Type B pancreatic cell (in vitro differentiated cells): ENCODE data around the gene SMG6. TPM values are rescaled to one million over a fixed set of nuclear protein-coding genes. Genes with fewer than 3 reads are reported as not detected.
"Not testable (repeated sequence)": the region's sequence is repeated elsewhere in the genome, so short reads cannot be mapped to it uniquely, and the experiment has no call there.

Experiments
- DNase-seq: peaks from one replicate; pipeline ENCODE4 v3.0.0; 2021; ENCODE audit warnings: mixed read lengths; ENCODE audit not compliant: unreplicated experiment; ENCODE audit errors: extremely low spot score
- H3K27ac Mint-ChIP-seq: 2 replicates; pipeline ENCODE4 v1.8.0; 2021; ENCODE audit warnings: mild to moderate bottlenecking, mixed read lengths
- H3K27me3 Mint-ChIP-seq: 2 replicates; pipeline ENCODE4 v1.8.0; 2021; ENCODE audit warnings: mixed read lengths
- H3K36me3 Mint-ChIP-seq: 2 replicates; pipeline ENCODE4 v1.8.0; 2021; ENCODE audit warnings: mixed read lengths
- H3K4me1 Mint-ChIP-seq: one replicate; pipeline ENCODE4 v1.8.0; 2021; ENCODE audit warnings: mixed read lengths; ENCODE audit not compliant: unreplicated experiment
- H3K4me3 Mint-ChIP-seq: 2 replicates; pipeline ENCODE4 v1.8.0; 2021; ENCODE audit warnings: mild to moderate bottlenecking, mixed read lengths
- H3K9me3 Mint-ChIP-seq: 2 replicates; pipeline ENCODE4 v1.8.0; 2021; ENCODE audit warnings: mixed read lengths
- total RNA-seq: library from RNA; stranded (reverse); gene quantifications from 2 replicates; pipeline ENCODE4 v1.2.1, GENCODE V29; 2021; ENCODE audit warnings: low replicate concordance
- TF ChIP-seq, protein P1 (sequence below): fragments of 200-600 bp; sonication (generic); conservative IDR thresholded peaks from 2 replicates; pipeline ENCODE4 v1.5.0; 2021; ENCODE audit warnings: antibody characterized with exemption, mild to moderate bottlenecking

The SMG6 gene
- total RNA-seq, 1 donor from 2014 or later = 39.0 TPM

DNA sequence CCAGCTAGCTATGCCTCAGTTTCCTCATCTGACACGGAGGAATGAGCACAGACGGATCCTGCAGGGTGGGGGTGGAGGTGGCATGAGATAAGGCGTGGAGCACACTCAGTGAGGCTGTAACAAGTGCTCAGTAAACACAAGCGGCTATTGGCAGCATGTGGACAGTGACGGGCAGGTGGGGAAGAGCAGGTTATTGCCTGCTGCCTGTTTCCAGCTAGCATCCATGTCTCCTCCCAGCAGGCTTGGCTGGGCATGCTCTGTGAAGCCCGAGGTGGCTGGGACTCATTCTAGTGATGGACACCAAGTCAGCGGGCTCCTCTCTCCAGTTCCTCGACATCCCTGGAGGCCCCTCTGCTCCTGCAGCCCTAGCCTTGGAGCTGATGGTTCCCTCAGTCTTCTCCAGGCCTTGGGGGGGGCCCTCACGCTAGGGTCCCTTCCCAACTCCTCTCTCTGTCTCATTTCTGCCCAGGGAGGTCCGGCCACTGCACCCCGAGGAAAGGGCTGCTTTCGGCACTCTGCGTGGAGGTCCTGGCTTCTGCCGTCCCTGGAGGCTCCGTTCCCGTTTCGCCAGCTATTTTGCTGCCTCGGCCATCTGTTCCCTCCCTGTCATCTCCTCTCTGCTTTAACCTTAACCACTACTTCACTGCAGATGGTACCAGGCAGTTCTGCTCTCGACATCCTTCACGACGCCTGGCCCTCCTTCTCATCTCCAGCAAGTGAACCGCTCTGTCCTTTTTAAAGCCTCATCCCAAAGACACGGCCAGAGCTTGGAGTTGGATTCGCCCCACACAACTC, 284.7 kb downstream of the SMG6 start:
- DNase-seq = no peak
- no peaks in the 10 kb centered on the region for H3K36me3 Mint-ChIP-seq
- no peak overlapping the region for H3K4me3 Mint-ChIP-seq
- no peak overlapping the region for H3K27ac Mint-ChIP-seq
- peaks cover 57% of the 10 kb centered on the region for H3K27me3 Mint-ChIP-seq
- H3K4me1 Mint-ChIP-seq = peaks cover 23% of the 10 kb centered on the region
- H3K9me3 Mint-ChIP-seq = no peaks in the 10 kb centered on the region
- TF ChIP-seq, protein P1, sequence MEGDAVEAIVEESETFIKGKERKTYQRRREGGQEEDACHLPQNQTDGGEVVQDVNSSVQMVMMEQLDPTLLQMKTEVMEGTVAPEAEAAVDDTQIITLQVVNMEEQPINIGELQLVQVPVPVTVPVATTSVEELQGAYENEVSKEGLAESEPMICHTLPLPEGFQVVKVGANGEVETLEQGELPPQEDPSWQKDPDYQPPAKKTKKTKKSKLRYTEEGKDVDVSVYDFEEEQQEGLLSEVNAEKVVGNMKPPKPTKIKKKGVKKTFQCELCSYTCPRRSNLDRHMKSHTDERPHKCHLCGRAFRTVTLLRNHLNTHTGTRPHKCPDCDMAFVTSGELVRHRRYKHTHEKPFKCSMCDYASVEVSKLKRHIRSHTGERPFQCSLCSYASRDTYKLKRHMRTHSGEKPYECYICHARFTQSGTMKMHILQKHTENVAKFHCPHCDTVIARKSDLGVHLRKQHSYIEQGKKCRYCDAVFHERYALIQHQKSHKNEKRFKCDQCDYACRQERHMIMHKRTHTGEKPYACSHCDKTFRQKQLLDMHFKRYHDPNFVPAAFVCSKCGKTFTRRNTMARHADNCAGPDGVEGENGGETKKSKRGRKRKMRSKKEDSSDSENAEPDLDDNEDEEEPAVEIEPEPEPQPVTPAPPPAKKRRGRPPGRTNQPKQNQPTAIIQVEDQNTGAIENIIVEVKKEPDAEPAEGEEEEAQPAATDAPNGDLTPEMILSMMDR = no peak

DNA sequence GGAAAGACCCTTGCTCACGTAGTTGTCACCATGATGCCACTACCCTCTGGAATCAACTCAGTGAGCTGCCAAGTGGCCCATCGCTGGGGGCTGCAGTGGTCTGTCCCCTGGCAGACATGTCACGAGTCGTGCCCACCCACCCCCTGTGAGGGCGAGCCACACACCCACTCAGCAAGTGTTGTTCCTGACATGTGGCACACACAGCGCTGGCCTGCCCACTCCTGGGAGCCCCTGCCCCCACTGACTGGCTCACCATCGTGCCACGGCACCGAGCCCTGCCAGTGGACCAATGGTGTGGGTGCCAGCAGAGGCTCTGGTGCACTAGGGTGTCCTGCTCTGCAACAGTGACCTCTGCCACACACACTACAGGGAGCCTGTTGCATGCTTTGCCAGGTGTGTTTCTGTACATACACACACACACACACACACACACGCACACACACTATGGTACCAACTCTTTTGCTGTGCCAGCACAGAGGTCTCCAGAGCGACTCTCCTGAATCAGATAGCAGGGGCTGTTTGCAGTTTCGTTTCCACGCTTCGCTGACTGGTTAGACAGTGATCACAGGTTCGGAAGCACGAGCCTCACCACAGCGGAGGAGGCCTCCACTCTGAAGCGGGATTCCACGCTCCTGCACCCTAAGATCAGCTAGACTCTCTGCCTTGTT, 286.2 kb downstream of the SMG6 start:
- H3K4me1 Mint-ChIP-seq = peaks cover 25% of the 10 kb centered on the region
- H3K27me3 Mint-ChIP-seq = peaks cover 47% of the 10 kb centered on the region
- H3K36me3 Mint-ChIP-seq = no peaks in the 10 kb centered on the region
- H3K9me3 Mint-ChIP-seq = no peaks in the 10 kb centered on the region
- no peak overlapping the region for H3K4me3 Mint-ChIP-seq
- no peak for DNase-seq
- H3K27ac Mint-ChIP-seq = no peak overlapping the region
- TF ChIP-seq, protein P1 = no peak

DNA sequence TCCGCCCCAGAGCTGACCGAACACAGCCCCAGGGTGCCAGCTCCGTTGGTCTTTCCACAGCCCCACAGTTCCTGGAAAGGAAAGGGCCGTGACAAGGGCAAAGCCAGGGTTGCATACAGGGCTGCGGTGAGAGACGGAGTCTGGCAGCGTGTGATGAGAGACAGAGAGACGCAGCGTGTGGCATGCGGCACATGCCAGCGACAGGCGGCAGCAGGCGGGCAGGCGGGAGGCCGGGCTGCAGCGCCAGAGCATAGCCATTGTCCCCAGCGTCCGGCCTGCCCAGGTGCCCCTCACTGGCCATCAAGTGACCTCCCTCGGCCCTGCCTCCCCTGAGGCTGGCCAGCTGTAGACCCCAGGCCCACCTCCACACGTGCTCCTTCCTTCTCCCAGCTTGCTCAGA, 287.1 kb downstream of the SMG6 start:
- H3K9me3 Mint-ChIP-seq = no peaks in the 10 kb centered on the region
- H3K4me3 Mint-ChIP-seq = no peak overlapping the region
- DNase-seq = no peak
- H3K4me1 Mint-ChIP-seq = peaks cover 33% of the 10 kb centered on the region
- TF ChIP-seq, protein P1 = no peak
- no peaks in the 10 kb centered on the region for H3K36me3 Mint-ChIP-seq
- H3K27ac Mint-ChIP-seq = no peak overlapping the region
- H3K27me3 Mint-ChIP-seq = peaks cover 44% of the 10 kb centered on the region

DNA sequence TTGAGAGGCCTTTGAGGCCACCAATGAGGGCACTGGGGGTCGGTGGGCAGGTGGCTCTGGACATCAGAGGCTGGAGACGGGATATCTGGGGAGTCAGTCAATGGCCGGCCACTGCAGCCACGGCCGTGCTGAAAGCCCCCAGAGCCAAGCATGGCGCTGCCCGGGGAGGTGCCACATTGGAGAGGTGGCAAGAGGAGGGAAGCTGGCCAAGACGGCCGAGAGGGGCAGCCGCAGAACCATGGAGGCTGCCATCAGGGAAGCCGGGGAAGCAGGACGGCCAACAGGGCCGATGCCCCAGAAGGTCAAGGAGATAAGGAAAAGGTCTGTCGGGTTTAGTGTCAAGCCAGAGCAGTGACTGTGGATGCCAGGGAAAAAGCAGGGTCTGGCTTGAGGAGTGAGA, 288.3 kb downstream of the SMG6 start:
- no peaks in the 10 kb centered on the region for H3K36me3 Mint-ChIP-seq

DNA sequence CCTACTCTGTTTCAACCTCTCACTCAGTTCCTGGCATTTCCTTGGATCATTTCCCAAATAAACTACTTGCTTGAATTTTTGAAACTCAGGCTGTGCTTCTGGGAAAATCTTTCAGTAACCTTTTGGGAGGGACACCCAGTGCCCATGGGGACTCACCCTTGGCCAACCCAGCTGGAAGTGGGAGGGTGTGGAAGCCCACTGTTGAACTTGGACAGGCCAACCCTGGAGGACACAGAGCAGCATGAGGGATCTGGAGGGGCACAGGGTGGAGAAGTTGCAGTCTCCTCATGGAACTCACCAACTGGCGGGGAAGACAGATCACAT, 289.6 kb downstream of the SMG6 start:
- Mint-ChIP-seq H3K4me3 (no peak overlapping the region), H3K27ac (no peak overlapping the region), H3K4me1 (peaks cover 26% of the 10 kb centered on the region), H3K36me3 (no peaks in the 10 kb centered on the region), H3K27me3 (peaks cover 22% of the 10 kb centered on the region), H3K9me3 (no peaks in the 10 kb centered on the region)
- TF ChIP-seq, protein P1 = no peak
- no peak for DNase-seq

More for the DNA sequence above, 288.3 kb downstream of the SMG6 start:
- Mint-ChIP-seq H3K27ac (no peak overlapping the region), H3K4me3 (no peak overlapping the region), H3K4me1 (peaks cover 32% of the 10 kb centered on the region), H3K27me3 (peaks cover 35% of the 10 kb centered on the region), H3K9me3 (no peaks in the 10 kb centered on the region)
- no peak for DNase-seq
- TF ChIP-seq, protein P1 = no peak

DNA sequence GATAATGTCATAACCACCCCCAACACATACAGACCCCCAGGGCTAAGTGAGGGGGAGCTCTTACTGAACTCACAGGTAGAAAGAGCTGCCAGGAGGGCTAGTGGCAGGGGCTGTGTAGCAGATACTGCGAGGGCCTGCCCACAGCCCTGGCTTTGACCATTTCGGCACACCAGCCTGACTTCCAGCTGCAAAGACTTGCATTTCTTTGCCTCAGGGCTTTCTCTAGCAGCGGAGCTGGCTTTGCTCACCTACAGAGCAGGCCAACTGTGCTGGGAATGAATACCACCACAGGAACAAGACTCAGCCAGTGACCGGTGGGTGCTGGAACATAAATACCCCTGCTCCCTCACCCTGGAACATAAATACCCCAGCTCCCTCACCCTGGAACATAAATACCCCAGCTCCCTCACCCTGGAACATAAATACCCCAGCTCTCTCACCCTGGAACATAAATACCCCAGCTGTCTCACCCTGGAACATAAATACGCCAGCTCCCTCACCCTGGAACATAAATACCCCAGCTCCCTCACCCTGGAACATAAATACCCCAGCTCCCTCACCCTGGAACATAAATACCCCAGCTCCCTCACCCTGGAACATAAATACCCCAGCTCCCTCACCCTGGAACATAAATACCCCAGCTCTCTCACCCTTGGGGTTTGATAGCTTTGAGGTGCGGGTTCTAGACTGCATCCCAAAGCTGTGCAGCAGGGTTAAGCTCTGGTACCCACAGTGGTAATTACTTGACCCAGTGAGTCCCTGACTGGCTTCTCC, 290.2 kb downstream of the SMG6 start:
- Mint-ChIP-seq H3K27me3 (peaks cover 17% of the 10 kb centered on the region), H3K4me1 (peaks cover 22% of the 10 kb centered on the region)
- not testable (repeated sequence) for H3K27ac Mint-ChIP-seq, H3K36me3 Mint-ChIP-seq, DNase-seq, H3K9me3 Mint-ChIP-seq, H3K4me3 Mint-ChIP-seq
